ENCODE results near the gene ARHGAP22.

The ARHGAP22 gene

DNA sequence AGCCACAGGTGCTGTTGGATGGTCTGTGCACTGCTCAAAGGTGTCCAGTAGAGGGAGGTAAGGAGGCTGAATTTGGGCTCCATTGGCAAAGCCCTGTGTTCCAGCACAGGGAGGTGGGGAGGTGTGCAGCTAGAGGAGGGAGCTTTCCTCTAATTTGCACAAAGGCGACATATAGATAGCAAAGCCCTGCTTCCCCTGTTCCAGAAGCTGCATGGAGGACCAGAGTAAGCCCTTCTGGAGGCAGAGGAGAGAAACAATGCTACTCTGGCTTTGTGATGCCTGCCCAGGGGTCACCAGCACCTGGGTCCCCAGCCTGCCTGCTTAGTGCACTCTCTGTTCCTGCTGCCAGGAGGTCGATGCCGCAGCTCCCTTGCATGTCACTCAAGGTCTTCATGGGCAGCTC lies 3.4 kb upstream of the ARHGAP22 start:
- peak; percentile 76 for DNase-seq (ENCODE audit: low spot score)
- TF ChIP-seq CTCF (IDR thresholded peaks at IDR 0.05; ENCODE audit: borderline replicate concordance, control extremely low read depth, extremely low read depth, insufficient read depth, missing control alignments) = peak; percentile 63
- in situ Hi-C loops (cut with MboI; ENCODE audit: low sequenced_read_pairs, unreplicated experiment) = no loop called here

- no peak for TF ChIP-seq CTCF (IDR thresholded peaks at IDR 0.05; ENCODE audit: borderline replicate concordance, control extremely low read depth, extremely low read depth, insufficient read depth, missing control alignments)
- no peak for DNase-seq (ENCODE audit: low spot score)
- in situ Hi-C loops (cut with MboI; ENCODE audit: low sequenced_read_pairs, unreplicated experiment) = no loop called here
Measured at GRCh38 chr10:48607356-48608278, 2.7 kb upstream of the ARHGAP22 start.

GRCh38 chr10:48606530-48607355 lies 1.9 kb upstream of the ARHGAP22 start:
- TF ChIP-seq CTCF (IDR thresholded peaks at IDR 0.05; ENCODE audit: borderline replicate concordance, control extremely low read depth, extremely low read depth, insufficient read depth, missing control alignments) = no peak
- DNase-seq (ENCODE audit: low spot score) = no peak
- in situ Hi-C loops (cut with MboI; ENCODE audit: low sequenced_read_pairs, unreplicated experiment) = no loop called here

DNA sequence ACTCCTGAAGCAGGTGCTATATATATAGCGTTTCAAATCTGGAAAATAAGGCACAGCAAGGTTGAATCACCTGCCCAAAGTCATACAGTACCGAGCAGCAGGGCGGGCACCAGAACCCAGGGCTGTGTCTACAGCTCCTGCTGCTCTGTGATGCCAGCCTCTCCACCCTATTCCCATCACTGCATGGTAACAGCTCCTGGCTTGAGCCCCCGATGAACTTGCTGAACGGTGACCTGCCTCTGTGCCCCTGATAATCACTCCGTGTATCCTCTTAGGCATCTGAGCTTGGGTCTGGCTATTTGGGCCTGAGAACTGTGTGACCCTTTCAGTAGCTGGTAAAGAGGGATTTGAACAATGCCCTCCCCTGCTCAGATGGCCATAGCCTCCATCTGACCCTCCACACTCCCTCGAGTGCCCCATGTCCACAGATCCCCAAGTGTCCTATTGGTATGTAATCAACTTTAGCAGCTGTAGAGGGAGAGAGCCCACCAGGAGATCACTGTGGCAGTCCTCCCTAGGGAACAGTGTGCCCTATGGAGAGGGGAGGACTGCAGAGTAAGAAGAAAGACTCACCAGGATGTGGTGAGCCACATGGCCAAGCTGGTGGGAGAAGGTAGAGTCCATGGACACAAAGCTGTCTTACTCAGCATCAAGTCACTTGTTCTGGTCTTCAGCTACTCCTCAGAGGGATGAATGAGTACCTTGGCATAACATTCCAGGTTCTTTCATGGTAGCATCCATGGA lies 1.1 kb upstream of the ARHGAP22 start:
- DNase-seq (ENCODE audit: low spot score) = no peak
- in situ Hi-C loops (cut with MboI; ENCODE audit: low sequenced_read_pairs, unreplicated experiment) = no loop called here
- no peak for TF ChIP-seq CTCF (IDR thresholded peaks at IDR 0.05; ENCODE audit: borderline replicate concordance, control extremely low read depth, extremely low read depth, insufficient read depth, missing control alignments)

- in situ Hi-C loops (cut with MboI; ENCODE audit: low sequenced_read_pairs, unreplicated experiment) = no loop called here
- DNase-seq (ENCODE audit: low spot score) = no peak
- no peak for TF ChIP-seq CTCF (IDR thresholded peaks at IDR 0.05; ENCODE audit: borderline replicate concordance, control extremely low read depth, extremely low read depth, insufficient read depth, missing control alignments)
Measured at GRCh38 chr10:48604039-48604990, 558 bp downstream of the ARHGAP22 start.
